HG03175 (cell line): Measurements from ENCODE around the gene U2AF1L4.
A peak's percentile ranks its signal among the peaks of the same experiment; 100 is the strongest.
"Not testable (repeated sequence)": the region's sequence is repeated elsewhere in the genome, so short reads cannot be mapped to it uniquely, and the experiment has no call there.

Experiments used
- ATAC-seq: cut with Tn5 transposase; IDR thresholded peaks from one replicate; pipeline ENCODE4 v1.9.1; 2021; ENCODE audit warnings: mild to moderate bottlenecking, moderate library complexity; ENCODE audit not compliant: unreplicated experiment

The U2AF1L4 gene

GRCh38 chr19:35727956-35728706 lies 17.1 kb downstream of the U2AF1L4 start:
- no peak for ATAC-seq

- no peak for ATAC-seq
Observed at GRCh38 chr19:35727053-35727955, 17.9 kb downstream of the U2AF1L4 start.

GRCh38 chr19:35725216-35725861 lies 19.9 kb downstream of the U2AF1L4 start:
- no peak for ATAC-seq

GRCh38 chr19:35724560-35724959 lies 20.7 kb downstream of the U2AF1L4 start:
- no peak for ATAC-seq

- ATAC-seq = not testable (repeated sequence)
Observed at GRCh38 chr19:35724132-35724531, 21.1 kb downstream of the U2AF1L4 start.

GRCh38 chr19:35723671-35724070 lies 21.5 kb downstream of the U2AF1L4 start:
- no peak for ATAC-seq

GRCh38 chr19:35722897-35723296 lies 22.3 kb downstream of the U2AF1L4 start:
- no peak for ATAC-seq

- no peak for ATAC-seq
Observed at GRCh38 chr19:35722461-35722860, 22.8 kb downstream of the U2AF1L4 start.

- no peak for ATAC-seq
Observed at GRCh38 chr19:35721374-35721773, 23.8 kb downstream of the U2AF1L4 start.

GRCh38 chr19:35720648-35721047 lies 24.6 kb downstream of the U2AF1L4 start:
- no peak for ATAC-seq

- ATAC-seq = no peak
Observed at GRCh38 chr19:35720163-35720524, 25.1 kb downstream of the U2AF1L4 start.

GRCh38 chr19:35719402-35720162 lies 25.6 kb downstream of the U2AF1L4 start:
- no peak for ATAC-seq

GRCh38 chr19:35718345-35719041 lies 26.7 kb downstream of the U2AF1L4 start:
- ATAC-seq = no peak

GRCh38 chr19:35717665-35718344 lies 27.4 kb downstream of the U2AF1L4 start, which contains the start of gene KMT2B:
Gene KMT2B, plus strand, starts transcription at chr19:35718003. Its CDS starts 16 bp downstream, at chr19:35718019.
- peak; percentile 47 for ATAC-seq

- ATAC-seq = peak; percentile 57
Observed at GRCh38 chr19:35716801-35717664, 28.2 kb downstream of the U2AF1L4 start.

GRCh38 chr19:35715981-35716800 lies 29.0 kb downstream of the U2AF1L4 start:
- ATAC-seq = no peak

GRCh38 chr19:35715355-35715809 lies 29.8 kb downstream of the U2AF1L4 start:
- no peak for ATAC-seq
